Measurements from ENCODE around the gene DDX39A. TPM values are rescaled to one million over a fixed set of nuclear protein-coding genes. Genes with fewer than 3 reads are reported as not detected.

Gene DDX39A
- total RNA-seq, 1 donor: 60.6 TPM

GRCh38 chr19:14433554-14434501 lies 14.7 kb upstream of the DDX39A start:
- no peak for DNase-seq (ENCODE audit: low read depth)
- no peak for TF ChIP-seq CTCF (IDR thresholded peaks at IDR 0.05; ENCODE audit: insufficient read depth, low read length)
- H3K4me3 ChIP-seq (ENCODE audit: low read depth, low read length): peak overlapping the region; percentile 80

DNA sequence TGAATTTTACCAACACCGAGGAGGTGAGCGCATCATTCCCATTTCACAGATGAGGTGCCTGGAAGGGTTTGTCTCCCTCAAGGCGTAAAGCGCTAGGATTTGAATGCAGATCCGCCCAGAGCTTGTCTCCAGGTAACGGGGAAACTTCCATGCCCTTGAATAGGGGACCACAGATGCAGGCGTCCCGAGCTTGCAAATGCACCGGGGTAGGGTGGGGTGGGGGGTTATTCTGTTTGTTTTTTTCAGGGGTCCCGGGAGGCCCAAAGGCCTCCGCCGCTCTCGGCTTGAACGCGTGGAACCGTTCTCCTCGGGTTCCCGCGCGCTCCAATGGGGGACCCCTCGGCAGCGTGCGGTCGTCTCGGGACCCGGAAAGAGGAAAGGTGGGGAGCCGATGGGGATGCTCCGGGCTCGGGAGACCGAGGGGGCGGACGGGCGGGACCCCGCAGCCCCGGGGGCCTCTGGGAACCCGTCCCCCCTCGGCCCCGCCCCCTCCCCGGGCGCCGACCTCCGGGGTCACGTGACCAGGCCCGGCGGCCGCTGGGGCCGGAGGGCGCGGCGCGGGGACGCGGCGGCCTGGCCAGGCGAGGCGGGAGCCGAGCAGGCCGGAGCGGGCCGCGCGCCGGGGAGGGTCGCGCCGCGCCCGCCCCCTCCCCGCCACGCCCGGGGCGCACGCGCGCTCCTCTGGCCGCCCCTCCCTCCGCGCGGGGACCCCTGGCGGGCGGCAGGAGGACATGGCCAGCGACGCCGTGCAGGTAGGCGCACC lies 13.8 kb upstream of the DDX39A start, which contains the start of gene PKN1:
TSS of gene PKN1 (plus strand) at position 516 of the 763 bp plus-strand sequence. CDS start at position 732, 216 bp downstream.
- DNase-seq (ENCODE audit: low read depth): no peak
- H3K4me3 ChIP-seq (ENCODE audit: low read depth, low read length): peak within 1 kb of the TSS; percentile 80
- TF ChIP-seq CTCF (IDR thresholded peaks at IDR 0.05; ENCODE audit: insufficient read depth, low read length): no peak

DNA sequence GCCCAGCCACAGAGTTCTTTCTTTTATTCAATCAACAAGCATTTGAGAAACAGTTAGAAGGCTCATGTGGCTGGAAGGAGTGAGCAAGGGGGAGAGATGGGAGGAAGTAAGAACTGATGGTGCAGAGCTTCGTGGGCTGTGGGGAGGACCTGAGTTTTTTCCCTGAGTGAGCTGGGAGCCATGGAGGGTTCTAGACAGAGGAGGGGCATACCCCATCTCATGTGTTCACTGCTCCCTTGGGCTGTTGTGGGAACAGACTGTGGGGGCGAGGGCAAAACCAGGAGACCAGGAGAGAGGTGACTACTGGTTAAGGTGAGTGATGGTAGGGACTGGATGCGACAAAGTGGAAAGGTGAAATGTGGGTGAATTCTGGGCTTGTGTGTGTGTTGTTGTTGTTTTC lies 11.6 kb upstream of the DDX39A start:
- DNase-seq (ENCODE audit: low read depth): no peak
- no peak for TF ChIP-seq CTCF (IDR thresholded peaks at IDR 0.05; ENCODE audit: insufficient read depth, low read length)

DNA sequence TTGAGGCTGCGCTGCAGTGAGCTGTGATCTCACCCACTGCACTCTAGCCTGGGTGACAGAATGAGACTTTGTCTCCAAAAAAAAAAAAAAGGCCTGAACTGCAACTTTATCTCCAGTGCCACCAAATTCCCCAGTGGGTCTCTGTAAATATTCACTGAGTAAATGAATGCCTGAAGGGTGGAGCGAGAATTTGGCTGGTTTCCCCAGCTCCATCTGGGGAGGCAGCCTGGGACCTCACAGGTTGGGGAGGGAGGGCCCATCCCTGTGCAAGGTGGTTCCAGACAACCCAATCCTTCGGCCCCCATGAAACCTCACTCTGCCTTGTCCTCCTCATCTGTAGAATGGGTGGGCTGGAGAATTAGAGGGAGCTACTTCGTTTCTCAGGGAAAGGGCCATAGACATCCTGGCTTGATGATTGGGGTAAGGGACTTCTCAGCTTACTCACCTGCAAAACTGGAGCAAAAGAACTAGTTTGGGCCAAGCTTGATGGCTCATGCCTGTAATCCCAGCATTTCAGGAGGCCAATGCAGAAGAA lies 9.8 kb upstream of the DDX39A start:
- no peak overlapping the region for H3K4me3 ChIP-seq (ENCODE audit: low read depth, low read length)
- DNase-seq (ENCODE audit: low read depth): no peak
- no peak for TF ChIP-seq CTCF (IDR thresholded peaks at IDR 0.05; ENCODE audit: insufficient read depth, low read length)

More for the DNA sequence above, 11.6 kb upstream of the DDX39A start:
- no peak overlapping the region for H3K4me3 ChIP-seq (ENCODE audit: low read depth, low read length)

DNA sequence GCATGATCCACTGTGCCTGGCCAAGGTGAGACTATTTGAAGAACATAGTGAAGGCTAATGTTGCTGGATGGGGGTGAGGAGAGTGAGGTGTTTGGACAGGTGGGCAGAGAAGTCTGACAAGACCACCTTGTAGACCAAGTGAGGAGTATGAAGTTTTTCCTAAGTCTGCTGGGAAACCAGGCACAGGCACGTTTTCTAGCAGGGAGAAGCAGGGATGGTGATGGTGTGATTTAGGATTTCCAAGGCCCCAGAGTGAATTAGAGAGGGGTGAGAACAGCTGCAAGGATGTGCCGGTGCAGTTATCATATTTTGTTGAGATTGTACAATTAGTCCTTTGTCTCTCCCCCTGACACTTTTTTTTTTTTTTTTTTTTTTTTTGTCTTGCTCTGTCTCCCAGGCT lies 8.3 kb upstream of the DDX39A start:
- no peak for DNase-seq (ENCODE audit: low read depth)
- no peak overlapping the region for H3K4me3 ChIP-seq (ENCODE audit: low read depth, low read length)
- no peak for TF ChIP-seq CTCF (IDR thresholded peaks at IDR 0.05; ENCODE audit: insufficient read depth, low read length)

GRCh38 chr19:14425696-14426138 lies 6.6 kb upstream of the DDX39A start:
- peak; percentile 65 for DNase-seq (ENCODE audit: low read depth)
- TF ChIP-seq CTCF (IDR thresholded peaks at IDR 0.05; ENCODE audit: insufficient read depth, low read length): no peak

More at GRCh38 chr19:14425696-14426138, 6.6 kb upstream of the DDX39A start:
- no peak overlapping the region for H3K4me3 ChIP-seq (ENCODE audit: low read depth, low read length)

All from fibroblast of the aortic adventitia (primary cell).